NCI-H2196 (cell line): ENCODE measurements around the gene RPGRIP1.
"Not testable (repeated sequence)": the region's sequence is repeated elsewhere in the genome, so short reads cannot be mapped to it uniquely, and the experiment has no call there.

Source experiments
- DNase-seq: peaks from one replicate; lab custom pipeline; 2025; ENCODE audit not compliant: unreplicated experiment; lab: John Stamatoyannopoulos, UW

RPGRIP1 gene

GRCh38 chr14:21299562-21300130 lies 19.8 kb downstream of the RPGRIP1 start:
- no peak for DNase-seq

GRCh38 chr14:21300892-21301291 lies 21.0 kb downstream of the RPGRIP1 start:
- DNase-seq: no peak

- DNase-seq: no peak
These were observed 22.3 kb downstream of the RPGRIP1 start for GRCh38 chr14:21302013-21302835.

GRCh38 chr14:21302836-21303140 lies 22.9 kb downstream of the RPGRIP1 start:
- DNase-seq: not testable (repeated sequence)

GRCh38 chr14:21307637-21308036 lies 27.8 kb downstream of the RPGRIP1 start:
- no peak for DNase-seq

GRCh38 chr14:21308132-21308478 lies 28.2 kb downstream of the RPGRIP1 start:
- peak; percentile 31 for DNase-seq

- peak; percentile 93 for DNase-seq
These were observed 28.8 kb downstream of the RPGRIP1 start for GRCh38 chr14:21308479-21309237.

- no peak for DNase-seq
These were observed 29.4 kb downstream of the RPGRIP1 start for GRCh38 chr14:21309238-21309636.

GRCh38 chr14:21309956-21310355 lies 30.1 kb downstream of the RPGRIP1 start:
- DNase-seq: no peak

GRCh38 chr14:21311614-21312013 lies 31.7 kb downstream of the RPGRIP1 start:
- no peak for DNase-seq

- no peak for DNase-seq
These were observed 33.6 kb downstream of the RPGRIP1 start for GRCh38 chr14:21313512-21313911.

GRCh38 chr14:21317398-21317797 lies 37.5 kb downstream of the RPGRIP1 start:
- DNase-seq: no peak

- no peak for DNase-seq
These were observed 41.0 kb downstream of the RPGRIP1 start for GRCh38 chr14:21320913-21321312.

GRCh38 chr14:21322716-21323115 lies 42.8 kb downstream of the RPGRIP1 start:
- no peak for DNase-seq

- no peak for DNase-seq
These were observed 47.1 kb downstream of the RPGRIP1 start for GRCh38 chr14:21326972-21327371.
